IMR-90 (cell line): ENCODE data around the gene GPHB5.

Experiments
- CEBPB ChIP-seq: IDR thresholded peaks from 2 replicates; pipeline ENCODE4 v1.6.1; 2012; ENCODE audit warnings: low read depth, low read length, improper control_type of control experiment
- CTCF ChIP-seq: conservative IDR thresholded peaks from 2 replicates; pipeline ENCODE4 v1.5.1; 2012; ENCODE audit warnings: mild to moderate bottlenecking, low read depth, low read length, improper control_type of control experiment
- ELK1 ChIP-seq: fragments of 150-350 bp; IDR thresholded peaks from 2 replicates; pipeline ENCODE4 v1.6.1; 2016; ENCODE audit warnings: low read depth, mild to moderate bottlenecking, low read length, moderate library complexity, borderline replicate concordance
- MXI1 ChIP-seq: IDR thresholded peaks from 2 replicates; pipeline ENCODE4 v1.6.1; 2012; ENCODE audit warnings: low read depth, mild to moderate bottlenecking, low read length, moderate library complexity, borderline replicate concordance
- POLR2A ChIP-seq: IDR thresholded peaks from 2 replicates; pipeline ENCODE4 v1.6.1; 2012; ENCODE audit warnings: mild to moderate bottlenecking, low read depth, low read length
- RCOR1 ChIP-seq: IDR thresholded peaks from 2 replicates; pipeline ENCODE4 v1.6.1; 2012; ENCODE audit warnings: mild to moderate bottlenecking, low read length, improper control_type of control experiment; ENCODE audit not compliant: insufficient replicate concordance

GRCh38 chr14:63326840-63327239 lies 8.1 kb upstream of the GPHB5 start:
- TF ChIP-seq MXI1 (no peak), CTCF (no peak), POLR2A (no peak), RCOR1 (no peak), ELK1 (no peak), CEBPB (no peak)
